ENCODE results near the gene PFKFB2. TPM values are rescaled to one million over a fixed set of nuclear protein-coding genes. Genes with fewer than 3 reads are reported as not detected.
A peak's percentile ranks its signal among the peaks of the same experiment; 100 is the strongest.

Gene PFKFB2
- total RNA-seq, 1 donor from 2014 or later: 68.2 TPM

DNA sequence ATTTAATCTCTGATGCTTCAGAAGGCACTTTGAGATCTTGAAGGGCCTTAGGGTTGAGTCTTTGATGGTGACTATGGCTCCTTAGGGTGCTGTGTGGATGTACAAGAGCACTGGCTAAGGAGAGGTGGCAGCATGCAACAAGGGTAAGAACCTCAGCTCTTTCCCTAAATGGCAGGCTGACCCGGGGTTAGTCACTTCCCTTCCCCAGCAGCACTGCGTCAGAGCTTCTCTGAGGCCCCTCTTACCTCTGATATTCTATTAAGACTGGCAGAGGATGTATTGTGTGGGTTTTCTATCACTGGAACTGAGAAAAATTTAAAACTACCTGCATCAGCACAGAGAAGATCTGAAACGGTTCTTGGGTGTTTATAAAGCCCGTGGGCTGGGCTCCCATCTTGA lies 32.4 kb upstream of the PFKFB2 start:
- no peak for ATAC-seq
- DNase-seq (ENCODE audit: missing footprints): no peak
- intact Hi-C loops (cut with DNase I): no loop called here

DNA sequence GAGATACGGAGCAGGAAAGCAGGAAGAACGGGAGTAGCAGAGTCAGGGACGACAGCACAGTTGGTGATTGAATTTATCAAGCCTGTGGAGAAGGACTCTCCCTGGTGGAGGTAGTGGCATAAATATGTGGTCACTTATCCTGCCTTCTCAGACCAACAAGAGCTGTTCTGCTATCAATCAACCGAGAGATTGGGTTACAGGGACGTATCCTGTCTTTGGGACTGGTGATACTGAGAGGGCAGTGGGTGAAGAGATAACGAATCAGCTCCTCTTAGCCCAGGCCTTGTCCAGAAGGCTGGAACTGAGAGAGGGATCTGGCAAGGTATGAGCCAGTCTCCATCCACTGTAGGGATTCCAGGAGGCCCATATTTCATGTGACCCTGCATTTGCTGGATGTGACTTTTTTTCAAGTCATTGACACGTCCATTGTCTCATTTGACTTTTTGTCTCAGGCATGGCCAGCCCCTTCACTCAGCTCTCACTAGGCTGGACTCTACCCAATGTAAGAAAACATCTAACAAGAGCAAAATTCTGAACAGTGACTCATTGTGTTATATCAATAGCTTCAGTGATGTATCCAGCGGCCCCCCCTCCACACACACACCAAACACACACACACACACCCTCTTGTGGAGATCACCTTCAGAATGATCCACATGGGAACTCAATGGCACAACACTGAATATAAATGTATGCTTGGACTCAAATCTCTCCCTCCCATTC lies 31.8 kb upstream of the PFKFB2 start:
- intact Hi-C loops (cut with DNase I): no loop called here
- no peak for ATAC-seq
- no peak for DNase-seq (ENCODE audit: missing footprints)

DNA sequence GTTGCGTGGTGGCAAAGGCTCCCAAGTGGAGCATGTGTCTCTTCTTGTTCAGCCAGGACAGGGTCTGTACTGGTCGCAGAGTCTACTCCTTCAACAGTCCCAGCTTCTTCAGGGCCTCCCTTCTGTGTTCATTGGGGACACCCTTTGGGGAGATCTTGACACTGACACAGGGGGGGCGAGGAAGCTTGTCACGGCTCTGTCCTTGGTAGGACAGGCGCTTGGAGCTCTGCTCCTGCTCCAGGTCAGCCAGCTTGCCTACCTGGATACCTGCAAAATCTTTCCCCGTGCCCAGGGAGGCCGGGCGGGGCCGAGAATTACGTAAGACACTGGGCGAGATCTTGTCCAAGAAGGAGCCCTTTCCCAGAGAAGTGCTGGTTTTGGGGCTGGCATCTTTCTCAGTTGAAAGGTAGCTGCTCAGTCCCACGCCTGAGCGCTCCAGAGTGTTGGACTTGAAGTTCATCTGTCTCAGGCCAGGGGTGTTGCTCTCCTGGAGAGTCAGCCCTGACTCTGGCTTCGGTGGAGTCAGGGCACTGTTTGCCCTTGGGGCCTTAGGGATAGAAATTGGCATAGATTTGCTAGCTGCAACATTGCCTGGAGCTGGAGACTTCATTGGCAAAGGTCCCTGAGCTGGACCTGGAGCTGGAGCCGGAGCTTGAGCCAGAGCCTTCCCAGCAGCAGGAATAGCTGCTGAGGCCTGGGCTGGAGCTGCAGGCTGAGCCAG lies 31.0 kb upstream of the PFKFB2 start:
- no peak for ATAC-seq
- intact Hi-C loops (cut with DNase I): no loop called here
- DNase-seq (ENCODE audit: missing footprints): no peak

GRCh38 chr1:207022996-207023679 lies 29.9 kb upstream of the PFKFB2 start:
- DNase-seq (ENCODE audit: missing footprints) (no peak), ATAC-seq (peak; percentile 30)
- intact Hi-C loops (cut with DNase I): no loop called here

- no peak for DNase-seq (ENCODE audit: missing footprints)
- ATAC-seq: peak; percentile 29
- intact Hi-C loops (cut with DNase I): no loop called here
Measured at GRCh38 chr1:207024202-207025145, 28.6 kb upstream of the PFKFB2 start.

GRCh38 chr1:207025146-207025880 lies 27.8 kb upstream of the PFKFB2 start:
- peak; percentile 75 for ATAC-seq
- intact Hi-C loops (cut with DNase I): no loop called here
- no peak for DNase-seq (ENCODE audit: missing footprints)

DNA sequence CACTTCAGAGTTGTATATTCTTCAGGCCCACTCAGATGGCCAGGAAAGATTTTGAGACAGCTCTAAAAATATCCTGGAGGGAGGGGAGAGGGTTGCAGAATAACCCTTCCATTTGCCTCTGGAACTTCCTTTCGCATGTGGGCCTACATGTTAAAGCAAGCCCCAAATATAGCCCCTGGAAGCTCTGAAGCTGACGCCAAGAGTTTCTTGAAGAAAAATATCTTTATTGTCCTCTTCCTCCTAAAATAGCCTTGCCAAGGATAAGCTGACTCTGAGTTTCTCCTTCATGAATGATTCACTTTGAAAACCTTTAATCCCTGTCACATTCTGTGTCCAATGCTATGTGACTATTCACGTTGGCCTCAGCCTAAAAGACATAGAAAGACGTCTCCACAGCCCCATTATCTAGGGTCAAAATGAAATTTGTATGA lies 27.0 kb upstream of the PFKFB2 start:
- DNase-seq (ENCODE audit: missing footprints) (no peak), ATAC-seq (no peak)
- intact Hi-C loops (cut with DNase I): no loop called here

- DNase-seq (ENCODE audit: missing footprints) (no peak), ATAC-seq (no peak)
- intact Hi-C loops (cut with DNase I): no loop called here
Measured at GRCh38 chr1:207027206-207027777, 25.8 kb upstream of the PFKFB2 start.

DNA sequence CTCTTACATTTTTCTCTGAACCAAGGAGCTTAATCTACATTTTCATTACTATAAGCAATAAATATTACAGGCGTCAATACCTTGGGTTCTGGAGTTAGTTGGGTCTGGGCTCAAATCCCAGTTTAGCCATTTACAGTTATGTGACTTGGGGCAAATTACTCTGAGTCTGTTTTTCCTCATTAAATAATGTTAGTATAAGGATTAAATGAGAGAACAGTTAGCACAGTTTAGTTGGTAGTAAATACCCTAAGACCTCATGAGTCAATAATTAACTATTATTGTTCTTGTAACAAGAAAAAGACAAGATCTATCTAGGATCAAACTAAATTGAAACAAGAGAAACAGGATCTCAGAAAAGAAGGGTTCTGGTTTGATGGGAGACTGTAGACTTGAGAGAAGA lies 25.2 kb upstream of the PFKFB2 start:
- ATAC-seq: no peak
- intact Hi-C loops (cut with DNase I): no loop called here
- no peak for DNase-seq (ENCODE audit: missing footprints)

GRCh38 chr1:207028884-207029650 lies 24.0 kb upstream of the PFKFB2 start:
- intact Hi-C loops (cut with DNase I): no loop called here

GRCh38 chr1:207029701-207030521 lies 23.2 kb upstream of the PFKFB2 start:
- intact Hi-C loops (cut with DNase I): no loop called here
- no peak for ATAC-seq
- DNase-seq (ENCODE audit: missing footprints): no peak

More at GRCh38 chr1:207028884-207029650, 24.0 kb upstream of the PFKFB2 start:
- ATAC-seq: no peak
- DNase-seq (ENCODE audit: missing footprints): no peak

GRCh38 chr1:207030522-207031009 lies 22.5 kb upstream of the PFKFB2 start:
- no peak for ATAC-seq
- DNase-seq (ENCODE audit: missing footprints): no peak

GRCh38 chr1:207031016-207031415 lies 22.1 kb upstream of the PFKFB2 start:
- intact Hi-C loops (cut with DNase I): no loop called here
- DNase-seq (ENCODE audit: missing footprints): no peak
- ATAC-seq: no peak

More at GRCh38 chr1:207030522-207031009, 22.5 kb upstream of the PFKFB2 start:
- intact Hi-C loops (cut with DNase I): no loop called here

GRCh38 chr1:207031632-207032264 lies 21.3 kb upstream of the PFKFB2 start:
- intact Hi-C loops (cut with DNase I): no loop called here
- ATAC-seq (peak; percentile 67), DNase-seq (ENCODE audit: missing footprints) (no peak)

- ATAC-seq (no peak), DNase-seq (ENCODE audit: missing footprints) (no peak)
- intact Hi-C loops (cut with DNase I): no loop called here
Measured at GRCh38 chr1:207032528-207033017, 20.5 kb upstream of the PFKFB2 start, which contains the start of gene C1orf116. Gene C1orf116, minus strand, starts transcription at chr1:207032756. Its CDS starts 5,158 bp downstream, at chr1:207027598.
